Measurements from ENCODE around the gene PCTP.

The PCTP gene

DNA sequence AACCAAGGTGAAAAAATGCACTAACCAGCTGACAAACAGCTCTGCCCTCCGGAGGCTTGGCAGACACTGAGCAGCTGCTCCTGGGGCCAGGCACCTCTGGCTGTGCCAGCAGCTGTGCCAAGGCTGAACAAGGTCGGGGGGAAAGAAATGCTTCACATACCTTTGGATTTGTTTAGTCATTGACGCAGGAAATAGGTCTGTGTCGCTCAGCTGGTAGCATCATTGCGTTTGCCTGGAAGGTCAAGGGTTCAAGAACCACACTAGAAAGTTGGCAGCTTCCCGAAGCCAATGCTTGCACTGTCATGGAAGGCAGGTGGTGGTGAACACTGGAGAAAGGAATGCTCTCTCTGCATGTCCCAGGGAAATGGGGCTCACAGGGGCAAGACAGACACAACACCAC lies 63.5 kb downstream of the PCTP start:
- no peak overlapping the region for H3K4me3 ChIP-seq

DNA sequence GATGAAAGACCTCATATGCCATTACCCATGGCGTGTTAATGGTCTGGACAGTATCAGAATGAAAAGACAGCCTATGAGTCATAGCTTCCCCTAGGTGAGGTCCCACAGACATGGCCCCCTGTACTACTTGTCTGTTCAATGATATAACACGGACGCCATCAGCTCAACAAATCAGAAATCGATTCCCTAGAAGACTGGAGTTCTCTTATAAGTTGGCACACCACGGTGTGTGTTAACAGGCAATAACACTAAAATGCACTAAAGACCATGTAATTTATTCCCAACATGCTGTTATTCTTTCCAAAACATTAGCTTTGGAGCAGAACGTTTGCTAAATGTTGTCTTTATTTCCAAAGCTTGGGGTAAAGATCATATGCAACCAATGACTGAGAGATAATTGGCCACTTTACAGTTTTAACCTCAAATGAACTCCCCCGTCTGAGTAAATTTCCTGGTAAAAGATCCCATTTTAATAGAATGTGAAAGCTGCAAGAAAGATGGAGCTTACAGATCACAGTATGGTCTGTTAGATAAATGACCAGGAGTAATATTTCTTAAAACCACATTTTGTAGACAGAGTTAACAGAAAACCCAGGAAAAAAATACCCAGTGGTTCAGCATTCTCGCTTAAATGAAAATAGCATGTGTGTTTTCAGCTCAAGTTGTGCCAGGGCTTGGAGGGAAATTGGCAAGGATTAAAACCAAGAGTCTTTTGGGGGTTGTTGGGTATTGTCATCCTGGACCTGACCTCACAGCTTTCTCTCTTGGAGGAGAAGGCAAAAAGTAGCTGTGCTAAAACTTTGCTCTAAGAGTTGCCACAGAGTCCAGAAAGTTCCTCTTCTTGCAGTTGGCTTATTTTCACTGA lies 65.9 kb downstream of the PCTP start:
- H3K4me3 ChIP-seq: no peak overlapping the region
- peak overlapping the region; percentile 20; the same call in 1 of the 2 replicates for H3K4me2 ChIP-seq
- H4K20me1 ChIP-seq: no peaks in the 10 kb centered on the region
- H3K27me3 ChIP-seq: no peaks in the 10 kb centered on the region
- TF ChIP-seq Cebpa-rat (IDR thresholded peaks at IDR 0.05): no peak
- H3K27ac ChIP-seq: no peak overlapping the region
- H3K4me1 ChIP-seq: peaks cover 29% of the 10 kb centered on the region
- no peak overlapping the region for H3K9ac ChIP-seq
- H3K36me3 ChIP-seq: no peaks in the 10 kb centered on the region
- H3K9me3 ChIP-seq: peaks cover 11% of the 10 kb centered on the region

More for the DNA sequence above, 63.5 kb downstream of the PCTP start:
- Histone ChIP-seq H3K36me3 (no peaks in the 10 kb centered on the region), H3K4me1 (peaks cover 26% of the 10 kb centered on the region), H3K27me3 (no peaks in the 10 kb centered on the region), H3K4me2 (no peak overlapping the region), H3K9ac (no peak overlapping the region), H3K27ac (no peak overlapping the region), H3K9me3 (no peaks in the 10 kb centered on the region), H4K20me1 (no peaks in the 10 kb centered on the region)
- no peak for TF ChIP-seq Cebpa-rat (IDR thresholded peaks at IDR 0.05)

DNA sequence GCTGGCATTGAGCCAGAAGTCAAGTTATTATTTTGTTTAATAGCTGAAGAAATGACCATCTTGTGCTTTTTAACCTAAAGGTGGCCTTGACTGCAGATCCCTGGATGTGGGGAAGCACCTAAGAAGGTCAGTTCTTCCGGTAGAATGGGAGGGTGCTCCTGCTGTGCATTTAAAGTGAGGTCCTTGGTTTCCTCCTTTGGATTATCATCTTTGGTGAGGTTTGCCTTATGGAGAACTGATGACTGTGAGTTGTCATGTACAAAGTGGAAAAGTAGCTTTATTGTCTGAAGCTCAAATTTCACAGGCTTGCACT lies 66.5 kb downstream of the PCTP start:
- Histone ChIP-seq H3K36me3 (no peaks in the 10 kb centered on the region), H3K4me3 (no peak overlapping the region), H3K4me1 (peaks cover 29% of the 10 kb centered on the region), H4K20me1 (no peaks in the 10 kb centered on the region), H3K4me2 (peak overlapping the region; percentile 20; the same call in 1 of the 2 replicates), H3K9me3 (peaks cover 11% of the 10 kb centered on the region), H3K27me3 (no peaks in the 10 kb centered on the region), H3K9ac (no peak overlapping the region), H3K27ac (no peak overlapping the region)
- no peak for TF ChIP-seq Cebpa-rat (IDR thresholded peaks at IDR 0.05)

- H3K27me3 ChIP-seq: no peaks in the 10 kb centered on the region
Observed at GRCh38 chr17:55818026-55818425, 67.2 kb downstream of the PCTP start.

DNA sequence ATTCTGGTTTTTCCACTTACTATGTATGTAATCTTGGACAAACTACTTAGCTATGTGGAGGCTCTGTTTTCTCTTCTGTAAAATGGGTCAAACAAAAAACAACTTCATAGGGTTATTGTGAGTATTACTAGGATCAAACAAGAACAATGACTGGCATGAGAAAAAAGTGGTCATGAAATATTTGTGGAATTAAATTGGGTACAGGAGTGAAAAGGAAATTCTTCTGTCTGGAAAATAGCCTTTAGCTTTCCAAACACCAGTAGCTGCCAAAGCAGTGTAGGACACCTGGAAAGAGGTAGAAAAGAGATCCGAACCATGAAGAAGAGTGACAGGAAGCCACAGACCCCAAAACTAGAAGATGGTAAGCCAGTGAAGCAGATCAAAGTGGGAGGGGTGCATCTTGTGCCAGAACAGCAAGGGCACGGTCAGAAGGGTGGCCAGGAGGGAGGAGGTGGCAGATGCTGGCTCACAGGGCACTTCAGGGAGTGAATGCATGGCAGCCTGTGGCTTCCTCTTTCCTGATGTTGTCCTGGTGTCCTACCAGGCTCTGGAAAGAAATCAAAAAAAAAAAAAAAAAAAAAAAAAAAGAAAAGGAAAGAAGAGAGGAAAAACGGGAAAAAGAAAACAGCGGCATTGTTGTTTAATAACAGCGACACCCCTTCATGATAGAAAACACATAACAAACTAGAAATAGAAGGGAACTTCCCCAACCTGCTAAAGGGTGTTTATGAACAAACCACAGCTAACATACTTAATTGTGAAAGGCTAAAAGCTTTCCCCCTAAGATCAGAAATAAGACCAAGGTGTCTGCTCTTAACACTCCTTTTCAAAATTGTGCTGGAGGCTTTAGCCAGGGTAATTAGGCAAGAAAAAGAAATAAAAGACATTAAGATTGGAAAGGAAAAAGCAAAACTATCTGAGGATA lies 67.9 kb downstream of the PCTP start:
- Histone ChIP-seq H3K4me3 (no peak overlapping the region), H3K4me2 (peak overlapping the region; percentile 69), H3K9ac (no peak overlapping the region), H3K27ac (no peak overlapping the region), H4K20me1 (no peaks in the 10 kb centered on the region), H3K9me3 (peaks cover 11% of the 10 kb centered on the region), H3K4me1 (peaks cover 29% of the 10 kb centered on the region), H3K36me3 (no peaks in the 10 kb centered on the region), H3K27me3 (no peaks in the 10 kb centered on the region)
- TF ChIP-seq Cebpa-rat (IDR thresholded peaks at IDR 0.05): no peak

More at GRCh38 chr17:55818026-55818425, 67.2 kb downstream of the PCTP start:
- Histone ChIP-seq H3K36me3 (no peaks in the 10 kb centered on the region), H3K27ac (no peak overlapping the region), H3K9ac (no peak overlapping the region), H3K9me3 (peaks cover 11% of the 10 kb centered on the region), H3K4me1 (peaks cover 29% of the 10 kb centered on the region), H3K4me3 (no peak overlapping the region), H3K4me2 (peak overlapping the region; percentile 69), H4K20me1 (no peaks in the 10 kb centered on the region)
- TF ChIP-seq Cebpa-rat (IDR thresholded peaks at IDR 0.05): no peak

GRCh38 chr17:55820675-55821074 lies 69.8 kb downstream of the PCTP start:
- Histone ChIP-seq H3K27ac (no peak overlapping the region), H3K36me3 (no peaks in the 10 kb centered on the region), H3K4me3 (no peak overlapping the region), H3K9ac (no peak overlapping the region), H3K9me3 (peaks cover 11% of the 10 kb centered on the region), H4K20me1 (no peaks in the 10 kb centered on the region), H3K4me2 (no peak overlapping the region), H3K4me1 (peaks cover 29% of the 10 kb centered on the region), H3K27me3 (no peaks in the 10 kb centered on the region)
- TF ChIP-seq Cebpa-rat (IDR thresholded peaks at IDR 0.05): no peak

DNA sequence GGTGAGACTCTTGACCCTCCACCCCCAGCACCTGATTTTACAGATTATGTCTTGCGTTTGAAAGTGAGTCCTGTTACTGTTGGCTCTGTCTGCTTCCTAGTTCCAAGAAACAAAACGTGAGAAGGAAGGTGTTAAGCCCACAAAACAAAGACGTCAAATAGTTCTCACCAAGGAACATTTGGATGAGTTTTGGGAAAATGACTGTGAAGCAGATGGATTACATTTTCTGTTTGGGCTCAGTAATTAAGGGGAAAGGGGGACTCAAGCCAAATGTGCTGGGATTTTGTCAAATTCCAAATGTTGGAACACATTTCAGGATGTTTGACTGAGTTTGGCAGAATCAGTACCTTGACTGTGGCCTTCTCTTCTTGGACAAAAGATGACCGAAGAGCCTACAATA lies 71.2 kb downstream of the PCTP start:
- no peaks in the 10 kb centered on the region for H4K20me1 ChIP-seq
- no peaks in the 10 kb centered on the region for H3K27me3 ChIP-seq
- H3K4me3 ChIP-seq: no peak overlapping the region
- no peak for TF ChIP-seq Cebpa-rat (IDR thresholded peaks at IDR 0.05)
- no peak overlapping the region for H3K9ac ChIP-seq
- no peak overlapping the region for H3K27ac ChIP-seq
- H3K9me3 ChIP-seq: peaks cover 11% of the 10 kb centered on the region
- no peak overlapping the region for H3K4me2 ChIP-seq
- no peaks in the 10 kb centered on the region for H3K36me3 ChIP-seq
- peaks cover 26% of the 10 kb centered on the region for H3K4me1 ChIP-seq

DNA sequence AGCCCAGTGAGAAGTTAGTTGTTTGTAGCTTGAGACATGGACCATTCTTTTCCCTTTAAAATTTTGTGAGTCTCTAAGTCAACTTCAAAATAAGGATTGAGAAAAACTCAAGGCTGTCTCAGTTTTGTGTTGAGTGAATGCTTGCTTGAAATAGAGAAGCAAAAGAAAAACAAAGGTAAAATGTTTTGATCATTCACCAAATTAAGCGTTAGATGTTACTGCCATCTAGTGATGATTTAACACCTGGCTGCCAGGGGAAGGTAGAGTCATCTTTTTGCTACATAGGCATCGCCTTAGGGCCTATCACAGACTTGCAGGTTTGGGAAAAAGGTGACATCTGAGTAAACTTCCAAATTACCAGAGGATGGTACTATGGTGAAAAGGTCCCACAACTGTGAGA lies 74.4 kb downstream of the PCTP start:
- Histone ChIP-seq H4K20me1 (no peaks in the 10 kb centered on the region), H3K36me3 (no peaks in the 10 kb centered on the region), H3K9me3 (peaks cover 9% of the 10 kb centered on the region), H3K9ac (no peak overlapping the region), H3K4me3 (no peak overlapping the region), H3K4me1 (no peaks in the 10 kb centered on the region), H3K4me2 (no peak overlapping the region), H3K27me3 (no peaks in the 10 kb centered on the region), H3K27ac (no peak overlapping the region)
- TF ChIP-seq Cebpa-rat (IDR thresholded peaks at IDR 0.05): no peak

Measured in BLaER1 (cell line).